Lung (tissue), 12 donors: ENCODE data around the gene SLC6A8. TPM values are rescaled to one million over a fixed set of nuclear protein-coding genes. Genes with fewer than 3 reads are reported as not detected.
A peak's percentile ranks its signal among the peaks of the same experiment; 100 is the strongest.
"Not testable (repeated sequence)": the region's sequence is repeated elsewhere in the genome, so short reads cannot be mapped to it uniquely, and the experiment has no call there.

ENCODE experiments used
- ATAC-seq: fragments of 200-7000 bp; cut with Tn5 transposase; one replicate; pipeline ENCODE4 v1.9.1; 2020; ENCODE audit warnings: moderate number of reproducible peaks; ENCODE audit not compliant: insufficient read depth, low FRiP score
- DNase-seq, 3 donors: peaks; one replicate each; pipeline ENCODE4 v3.0.0-alpha.2; 2013 to 2017
- H3K27ac ChIP-seq, 2 donors: one replicate each; pipeline ENCODE4 v1.5.1; 2013; ENCODE audit warnings: mild to moderate bottlenecking in 2 of 2, moderate library complexity in 2 of 2, control low read depth in 1 of 2, inconsistent platforms in 1 of 2, low read depth in 1 of 2, low read length in 1 of 2
- H3K27me3 ChIP-seq, 3 donors: one replicate each; pipeline ENCODE4 v1.5.1; 2013; ENCODE audit warnings: low read length in 2 of 3; ENCODE audit not compliant: control insufficient read depth in 3 of 3, insufficient read depth in 3 of 3
- H3K36me3 ChIP-seq, 4 donors: one replicate each; pipeline ENCODE4 v1.5.1; 2013; ENCODE audit warnings: low read length in 4 of 4, mild to moderate bottlenecking in 1 of 4, moderate library complexity in 1 of 4; ENCODE audit not compliant: control insufficient read depth in 4 of 4, insufficient read depth in 4 of 4
- H3K4me1 ChIP-seq, 5 donors: one replicate each; pipeline ENCODE4 v1.5.1; 2013; ENCODE audit warnings: low read length in 5 of 5, mild to moderate bottlenecking in 2 of 5, moderate library complexity in 1 of 5; ENCODE audit not compliant: control insufficient read depth in 5 of 5, insufficient read depth in 5 of 5
- H3K4me3 ChIP-seq: one replicate; pipeline ENCODE4 v1.5.1; 2013; ENCODE audit warnings: mild to moderate bottlenecking, control low read depth, moderate library complexity
- H3K9ac ChIP-seq, 2 donors: one replicate each; pipeline ENCODE4 v1.5.1; 2013; ENCODE audit warnings: low read length in 2 of 2, control low read depth in 1 of 2; ENCODE audit not compliant: insufficient read depth in 1 of 2
- H3K9me3 ChIP-seq, 4 donors: one replicate each; pipeline ENCODE4 v1.5.1; 2013; ENCODE audit warnings: low read length in 3 of 4, mild to moderate bottlenecking in 1 of 4, moderate library complexity in 1 of 4; ENCODE audit not compliant: control insufficient read depth in 4 of 4, insufficient read depth in 3 of 4
- WGBS, 2 donors: extraction: QIAGEN DNeasy Blood & Tissue Kit; methylation state at CpG; one replicate each; pipeline ENCODE4 v1.1.7; 2013; 5-methylcytosine and 5-hydroxymethylcytosine counted together
- polyA plus RNA-seq, 2 donors: library from polyadenylated mRNA; stranded (reverse); fragments of 200-250 nt; gene quantifications; one replicate each; pipeline ENCODE4 v1.2.1, GENCODE V29; 2013
- total RNA-seq, 2 donors: library from RNA; depleted of rRNA in 1 of 2; stranded (reverse); fragments of >200 nt in 1 of 2; gene quantifications; one replicate each; pipeline ENCODE4 v1.2.1, GENCODE V29; 2014 to 2021
- TF ChIP-seq, protein P1 (sequence below): IDR thresholded peaks from 2 replicates; pipeline ENCODE4 v1.5.1; 2012; ENCODE audit warnings: mild to moderate bottlenecking; ENCODE audit errors: control extremely low read depth, extremely low read depth
- donor health status: control.
- donor health status: control.
- donor health status: Bipolar disorder and iron deficiency.
- donor health status: healthy.
- donor health status: DM: yes; HTN: yes; CAD: no.

Gene SLC6A8
- total and polyA plus RNA-seq, 4 donors: 5.3 to 21.5 (median 9.9) TPM

DNA sequence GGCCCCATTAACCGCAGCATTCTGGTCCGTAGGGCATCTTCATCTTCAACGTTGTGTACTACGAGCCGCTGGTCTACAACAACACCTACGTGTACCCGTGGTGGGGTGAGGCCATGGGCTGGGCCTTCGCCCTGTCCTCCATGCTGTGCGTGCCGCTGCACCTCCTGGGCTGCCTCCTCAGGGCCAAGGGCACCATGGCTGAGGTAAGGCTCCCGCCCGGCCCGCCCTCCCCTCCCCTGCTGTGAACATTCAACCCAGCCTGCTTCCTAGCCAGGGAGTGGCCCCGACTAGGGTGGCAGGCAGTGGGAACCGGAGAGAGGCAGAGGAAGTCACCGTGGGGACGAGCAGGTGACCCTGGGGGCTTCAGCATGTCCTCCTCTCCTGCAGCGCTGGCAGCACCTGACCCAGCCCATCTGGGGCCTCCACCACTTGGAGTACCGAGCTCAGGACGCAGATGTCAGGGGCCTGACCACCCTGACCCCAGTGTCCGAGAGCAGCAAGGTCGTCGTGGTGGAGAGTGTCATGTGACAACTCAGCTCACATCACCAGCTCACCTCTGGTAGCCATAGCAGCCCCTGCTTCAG is 7.1 kb downstream of the SLC6A8 start:
- Histone ChIP-seq H3K27ac (no peak overlapping the region), H3K36me3 (peaks cover 0 to 4% (median 0%) of the 10 kb centered on the region in 4 donors), H3K4me1 (no peaks in the 10 kb centered on the region), H3K9ac (no peak overlapping the region), H3K27me3 (no peaks in the 10 kb centered on the region), H3K4me3 (no peak overlapping the region), H3K9me3 (no peaks in the 10 kb centered on the region)
- DNase-seq (no peak), ATAC-seq (no peak)
- WGBS, 2 donors: 86 to 96% methylated on average over 14 to 23 of the region's 23 CpGs
- TF ChIP-seq, protein P1, sequence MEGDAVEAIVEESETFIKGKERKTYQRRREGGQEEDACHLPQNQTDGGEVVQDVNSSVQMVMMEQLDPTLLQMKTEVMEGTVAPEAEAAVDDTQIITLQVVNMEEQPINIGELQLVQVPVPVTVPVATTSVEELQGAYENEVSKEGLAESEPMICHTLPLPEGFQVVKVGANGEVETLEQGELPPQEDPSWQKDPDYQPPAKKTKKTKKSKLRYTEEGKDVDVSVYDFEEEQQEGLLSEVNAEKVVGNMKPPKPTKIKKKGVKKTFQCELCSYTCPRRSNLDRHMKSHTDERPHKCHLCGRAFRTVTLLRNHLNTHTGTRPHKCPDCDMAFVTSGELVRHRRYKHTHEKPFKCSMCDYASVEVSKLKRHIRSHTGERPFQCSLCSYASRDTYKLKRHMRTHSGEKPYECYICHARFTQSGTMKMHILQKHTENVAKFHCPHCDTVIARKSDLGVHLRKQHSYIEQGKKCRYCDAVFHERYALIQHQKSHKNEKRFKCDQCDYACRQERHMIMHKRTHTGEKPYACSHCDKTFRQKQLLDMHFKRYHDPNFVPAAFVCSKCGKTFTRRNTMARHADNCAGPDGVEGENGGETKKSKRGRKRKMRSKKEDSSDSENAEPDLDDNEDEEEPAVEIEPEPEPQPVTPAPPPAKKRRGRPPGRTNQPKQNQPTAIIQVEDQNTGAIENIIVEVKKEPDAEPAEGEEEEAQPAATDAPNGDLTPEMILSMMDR: no peak

DNA sequence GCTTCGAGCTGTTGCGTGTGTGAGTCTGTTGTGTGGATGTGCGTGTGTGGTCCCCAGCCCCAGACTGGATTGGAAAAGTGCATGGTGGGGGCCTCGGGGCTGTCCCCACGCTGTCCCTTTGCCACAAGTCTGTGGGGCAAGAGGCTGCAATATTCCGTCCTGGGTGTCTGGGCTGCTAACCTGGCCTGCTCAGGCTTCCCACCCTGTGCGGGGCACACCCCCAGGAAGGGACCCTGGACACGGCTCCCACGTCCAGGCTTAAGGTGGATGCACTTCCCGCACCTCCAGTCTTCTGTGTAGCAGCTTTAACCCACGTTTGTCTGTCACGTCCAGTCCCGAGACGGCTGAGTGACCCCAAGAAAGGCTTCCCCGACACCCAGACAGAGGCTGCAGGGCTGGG is 8.4 kb downstream of the SLC6A8 start:
- Histone ChIP-seq H3K4me3 (no peak overlapping the region), H3K27ac (no peak overlapping the region), H3K9me3 (no peaks in the 10 kb centered on the region), H3K27me3 (no peaks in the 10 kb centered on the region), H3K9ac (no peak overlapping the region), H3K4me1 (no peaks in the 10 kb centered on the region), H3K36me3 (peaks cover 0 to 11% (median 0%) of the 10 kb centered on the region in 4 donors)
- DNase-seq (no peak), ATAC-seq (no peak)
- TF ChIP-seq, protein P1: no peak
- WGBS, 2 donors: 85 to 90% methylated on average over 15 of the region's 15 CpGs

DNA sequence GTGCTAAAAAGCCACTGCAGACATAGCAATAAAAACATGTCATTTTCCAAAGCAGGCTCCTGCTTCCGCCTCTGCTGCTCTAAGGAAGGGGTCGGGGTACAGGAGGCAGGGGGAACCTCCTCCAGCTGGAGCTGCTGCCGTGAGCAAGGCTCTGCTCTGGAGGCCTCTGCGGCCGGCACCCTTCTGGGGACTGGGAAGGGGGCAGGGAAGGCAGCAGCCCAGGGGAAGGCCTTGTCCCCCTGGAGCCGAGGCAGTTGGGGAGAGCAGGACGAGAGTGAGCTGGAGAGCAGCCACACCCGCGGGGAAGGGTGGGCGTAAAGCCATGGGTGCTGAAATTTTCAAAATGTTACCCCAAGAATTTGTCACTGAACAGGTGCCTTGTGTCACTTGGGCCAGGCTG is 8.8 kb downstream of the SLC6A8 start:
- 79 to 94% methylated on average over 10 of the region's 10 CpGs for WGBS, 2 donors
- not testable (repeated sequence) for DNase-seq

DNA sequence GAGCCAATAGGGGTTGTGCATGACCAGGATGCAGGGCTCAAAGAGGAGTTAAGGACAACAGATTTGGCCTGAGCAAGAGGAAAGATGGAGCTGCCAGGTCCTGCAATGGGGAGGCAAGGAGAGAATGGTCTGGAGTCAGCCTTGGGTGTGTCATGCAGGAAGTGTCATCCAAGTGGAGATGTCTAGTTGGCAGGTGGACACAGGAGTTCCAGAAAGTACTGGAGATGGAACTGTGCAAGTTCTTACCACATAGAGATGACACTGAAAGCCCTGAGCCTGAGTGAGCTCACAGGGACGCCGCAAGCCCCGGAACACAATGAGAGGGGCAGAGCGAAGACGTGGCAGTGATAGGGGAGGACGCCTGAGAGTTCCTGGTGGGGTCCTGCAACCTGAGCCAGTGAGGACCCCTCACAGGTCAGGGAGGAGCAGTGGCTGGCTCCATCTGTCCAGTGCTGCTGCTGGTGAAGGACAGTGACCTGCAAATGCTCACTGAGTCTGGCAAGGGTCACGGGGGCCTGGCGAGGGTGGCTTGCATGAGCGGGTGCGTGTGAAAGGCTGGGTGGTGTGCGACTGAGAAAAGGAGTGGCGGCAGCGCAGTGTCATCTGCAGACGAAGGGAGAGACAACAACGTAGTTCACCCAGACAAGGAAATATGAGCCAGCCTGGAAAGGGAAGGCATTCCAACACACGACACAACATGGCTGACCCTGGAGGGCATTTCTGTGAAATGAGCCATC is 9.4 kb downstream of the SLC6A8 start:
- H3K9ac ChIP-seq, H3K4me3 ChIP-seq, H3K9me3 ChIP-seq, ATAC-seq, DNase-seq, H3K4me1 ChIP-seq, H3K27me3 ChIP-seq: not testable (repeated sequence)
- H3K27ac ChIP-seq: peak overlapping the region in 1 of 2 donors; percentile 47
- WGBS, 2 donors: 92 to 97% methylated on average over 16 of the region's 16 CpGs
- peaks cover 0 to 17% (median 2%) of the 10 kb centered on the region in 4 donors for H3K36me3 ChIP-seq

More for the DNA sequence above, 8.8 kb downstream of the SLC6A8 start:
- not testable (repeated sequence) for H3K9me3 ChIP-seq, H3K27ac ChIP-seq, ATAC-seq, H3K4me1 ChIP-seq, H3K4me3 ChIP-seq, H3K27me3 ChIP-seq, H3K9ac ChIP-seq
- H3K36me3 ChIP-seq: peaks cover 0 to 15% (median 1%) of the 10 kb centered on the region in 4 donors
